GM20431 (cell line): Measurements from ENCODE around the gene MYORG.
"Not testable (repeated sequence)": the region's sequence is repeated elsewhere in the genome, so short reads cannot be mapped to it uniquely, and the experiment has no call there.

Experiments
- in situ Hi-C: fragments of 300-500 bp; cut with MseI, MboI; formaldehyde crosslinking; loops from one replicate; pipeline ENCODE4 v1.15.0; 2020; ENCODE audit warnings: low sequenced_read_pairs; ENCODE audit not compliant: unreplicated experiment

Gene MYORG

DNA sequence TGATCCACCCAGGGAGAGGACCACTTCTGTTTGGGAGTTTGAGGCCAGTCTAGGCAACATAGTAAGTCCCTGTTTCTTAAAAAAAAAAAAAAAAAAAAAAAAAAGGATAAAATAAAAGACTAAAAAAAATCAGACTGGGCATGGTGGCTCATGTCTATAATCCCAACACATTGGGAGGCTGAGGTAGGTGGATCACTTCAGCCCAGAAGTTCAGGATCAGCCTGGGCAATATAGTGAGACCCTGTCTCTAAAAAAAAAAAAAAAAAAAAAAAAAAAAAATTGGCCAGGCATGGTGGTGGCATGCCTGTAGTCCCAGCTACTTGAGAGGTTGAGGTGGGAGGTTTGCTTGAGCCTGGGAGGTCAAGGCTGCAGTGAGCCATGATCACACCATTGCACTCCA, 38.6 kb downstream of the MYORG start:
- in situ Hi-C loops: not testable (repeated sequence)

DNA sequence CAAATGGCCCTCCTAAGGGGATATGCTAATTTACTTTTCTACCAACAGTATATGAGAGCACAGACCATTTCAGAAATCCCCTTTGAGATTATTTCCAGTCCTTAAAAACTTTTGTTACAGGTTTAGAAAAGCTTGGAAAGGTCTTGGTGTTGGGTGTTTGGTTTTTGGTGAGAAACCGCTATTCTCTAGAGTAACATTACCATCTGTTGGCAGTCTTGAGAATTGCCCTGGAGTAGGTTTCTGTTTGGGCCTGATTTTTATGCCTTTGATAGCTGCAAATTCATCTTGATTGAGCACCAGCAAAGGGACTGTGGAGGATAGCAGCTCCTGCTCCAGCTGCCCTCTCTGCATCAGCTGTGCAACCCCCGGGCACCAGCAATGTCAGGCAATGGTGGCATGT, 39.3 kb downstream of the MYORG start:
- in situ Hi-C loops: no loop called here

DNA sequence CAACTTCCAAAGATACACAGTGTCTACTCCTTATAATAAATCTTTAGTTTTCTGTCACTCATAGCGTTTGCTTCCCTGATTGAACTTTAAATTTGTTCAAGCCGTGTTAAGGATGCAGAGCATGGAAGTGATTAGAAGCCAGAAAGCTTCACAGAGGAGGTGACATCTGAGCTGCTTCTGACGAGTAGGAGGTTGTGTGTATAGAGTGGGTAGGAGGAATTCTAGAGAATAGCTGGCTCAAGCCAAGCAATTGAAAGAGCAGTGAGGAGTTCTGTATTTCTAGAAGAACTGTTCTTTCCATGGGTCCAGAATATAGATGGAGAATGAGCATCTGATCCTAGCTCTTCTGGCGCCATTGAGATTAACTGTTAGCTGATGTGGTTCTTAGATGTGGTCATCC, 41.3 kb downstream of the MYORG start:
- in situ Hi-C loops: no loop called here

DNA sequence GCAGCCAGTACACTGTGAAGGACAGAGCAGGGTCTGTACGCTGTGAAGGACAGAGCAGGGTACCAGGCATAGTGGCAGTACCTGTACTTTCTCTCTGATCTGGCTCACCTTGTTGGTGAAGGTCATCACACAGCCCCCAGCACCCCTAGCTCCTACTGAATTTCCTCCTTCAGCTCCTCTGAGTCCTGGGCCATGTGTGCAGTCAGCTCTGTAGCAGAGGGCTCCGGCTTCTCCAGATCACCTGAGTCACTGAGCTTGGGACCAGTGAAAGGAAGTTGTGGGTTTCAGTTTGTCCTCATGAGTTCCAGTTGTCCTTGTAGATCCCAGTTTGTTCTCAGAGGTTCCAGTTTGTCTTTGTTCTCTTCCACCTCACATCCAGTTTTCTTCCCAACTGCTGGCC, 41.8 kb downstream of the MYORG start:
- in situ Hi-C loops: no loop called here

DNA sequence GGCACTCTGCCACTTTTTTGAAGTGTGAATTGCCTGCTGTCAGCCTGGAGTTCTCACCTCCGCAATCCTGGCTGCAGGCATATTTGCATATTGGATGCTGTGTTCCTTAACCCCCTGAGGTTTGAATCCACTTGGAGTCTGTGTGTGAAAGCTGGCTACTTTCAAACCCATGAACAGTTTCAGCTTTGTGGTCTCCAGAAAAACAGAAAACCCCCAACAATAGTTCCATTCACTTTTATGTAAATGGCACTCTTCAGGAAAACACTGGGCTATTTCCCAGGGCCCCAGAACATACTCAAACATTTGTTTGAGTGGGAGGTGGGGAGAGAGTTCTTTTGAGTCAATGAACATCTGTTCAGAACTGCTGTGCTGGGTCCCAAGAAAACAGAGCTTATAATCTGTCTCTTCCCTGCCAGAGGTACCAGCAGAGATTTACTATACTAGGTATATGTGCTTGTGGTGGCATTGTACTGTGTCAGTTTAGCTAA, 42.3 kb downstream of the MYORG start:
- in situ Hi-C loops: no loop called here

DNA sequence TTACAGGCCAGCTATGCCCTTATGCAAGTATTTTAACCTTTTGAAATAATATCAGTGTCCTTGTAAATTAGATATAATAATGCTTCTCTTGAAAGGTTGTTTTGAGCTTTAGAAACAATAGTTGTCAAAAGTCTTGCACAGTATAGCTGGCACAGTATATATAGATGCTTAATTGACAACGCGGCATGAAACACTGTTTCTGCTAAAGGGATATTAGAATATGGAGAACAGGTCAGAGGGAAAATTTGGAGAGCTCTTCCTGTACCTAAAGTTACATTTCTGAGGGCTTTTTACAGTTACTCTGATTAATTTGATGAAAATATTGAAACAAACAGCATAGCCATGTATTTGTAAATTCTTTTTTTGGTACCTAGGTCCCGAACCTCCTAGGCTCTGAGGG, 42.9 kb downstream of the MYORG start:
- in situ Hi-C loops: no loop called here

DNA sequence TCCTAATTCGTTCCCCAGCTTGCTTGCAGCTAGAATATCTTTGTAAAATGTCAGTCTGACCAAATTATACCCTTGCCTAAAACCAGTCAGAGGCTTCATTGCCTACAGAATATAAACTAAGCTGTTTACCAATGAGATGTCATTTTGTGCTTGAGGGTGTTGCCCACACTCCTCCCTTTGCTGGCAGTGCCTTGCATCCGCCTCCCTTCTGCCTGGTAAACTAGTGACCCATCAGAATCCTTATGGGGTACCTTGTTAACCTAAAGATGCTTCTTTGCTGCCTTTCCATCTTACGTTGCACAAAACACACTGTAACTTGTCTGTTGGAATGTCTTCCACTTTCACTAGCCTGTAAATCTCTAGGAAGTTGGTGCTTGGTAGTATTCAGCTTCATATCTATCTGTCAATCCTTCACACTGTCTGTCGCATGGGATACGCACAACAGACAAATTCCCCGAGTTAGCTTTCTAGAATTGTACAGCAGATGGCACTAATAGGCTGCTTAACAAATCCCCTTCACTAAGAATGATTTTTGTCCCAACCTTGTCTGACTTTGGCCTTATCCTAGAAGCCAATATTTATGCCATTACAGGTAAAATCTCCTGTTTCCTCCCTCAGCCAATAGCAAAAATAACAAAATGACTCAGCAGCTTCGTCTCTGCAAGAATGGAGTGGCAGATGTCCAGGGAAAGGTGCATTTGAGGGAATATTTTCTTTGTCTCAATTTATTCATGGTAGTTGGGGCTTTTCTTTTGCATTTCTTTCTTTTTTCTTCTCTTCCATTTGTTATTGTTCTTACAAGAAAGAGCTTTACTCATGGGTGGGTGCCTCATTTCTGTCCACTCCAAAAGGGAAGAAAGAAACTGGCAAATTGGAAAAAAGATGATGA, 44.4 kb downstream of the MYORG start:
- in situ Hi-C loops: no loop called here

DNA sequence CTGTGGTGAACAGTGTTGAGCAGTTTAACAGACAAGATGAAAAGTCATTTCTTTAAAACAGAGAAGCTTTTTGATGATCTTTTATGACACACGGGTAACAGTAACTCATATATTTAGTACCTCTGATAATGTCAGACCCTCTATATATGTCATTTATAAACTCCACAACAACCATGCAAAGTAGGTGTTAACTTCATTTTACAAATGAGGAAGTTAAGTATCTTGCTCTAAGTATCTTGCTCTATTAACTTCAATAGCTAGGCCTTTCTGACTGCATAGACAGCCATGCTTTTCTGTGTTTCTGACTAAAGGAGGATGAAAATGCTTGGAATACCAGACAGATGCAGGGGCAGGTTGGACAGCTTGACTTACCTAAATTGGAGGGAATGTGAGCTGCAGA, 45.5 kb downstream of the MYORG start:
- in situ Hi-C loops: no loop called here

DNA sequence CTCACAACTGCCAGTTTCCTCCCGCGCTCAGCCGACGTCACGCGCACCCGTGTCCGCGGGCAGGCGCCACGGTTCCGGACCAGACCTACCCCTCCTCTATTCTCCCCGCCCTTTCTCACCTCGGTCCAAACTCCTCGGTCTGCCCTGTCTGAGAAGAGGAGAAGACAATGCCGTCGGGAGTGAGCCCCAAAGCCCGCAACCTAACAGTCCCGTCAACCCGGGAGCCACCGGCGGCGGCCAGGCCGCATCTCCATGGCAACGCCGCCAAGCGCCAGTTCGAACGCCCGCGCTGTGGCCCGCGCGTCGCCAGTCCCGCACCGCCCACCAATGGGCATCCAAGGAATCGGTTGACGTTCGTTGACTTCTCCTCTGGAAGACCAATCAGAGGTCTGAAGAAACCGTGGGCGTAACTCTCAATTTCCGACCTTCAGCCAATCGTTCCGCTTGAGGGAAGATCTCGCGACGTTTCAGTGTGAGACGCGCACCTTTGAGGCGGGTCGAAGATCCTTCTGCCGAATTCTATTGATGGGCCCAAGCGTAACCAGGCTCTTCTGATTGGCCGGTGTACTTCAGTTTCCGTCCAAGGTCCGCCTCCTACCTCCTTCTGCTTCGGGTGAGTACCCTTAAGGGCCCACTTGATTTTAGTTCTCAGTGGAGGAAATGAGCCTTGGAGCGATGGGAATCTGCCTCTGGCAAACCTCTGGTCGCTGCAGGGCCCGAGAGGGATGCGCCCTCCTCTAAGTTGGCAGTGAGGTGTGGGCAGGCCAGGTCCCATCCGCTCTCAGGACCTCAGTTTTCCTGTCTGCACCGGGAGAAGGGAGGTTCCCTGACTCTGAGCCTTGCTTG, 47.5 kb downstream of the MYORG start, which contains the start of the genes KIF24 and NUDT2:
TSS of gene KIF24 (minus strand) at position 282 of the 846 bp plus-strand sequence. CDS start 17,922 bp downstream, outside the sequence.
TSS of gene NUDT2 (plus strand) at position 583 of the 846 bp plus-strand sequence. CDS start 9,471 bp downstream, outside the sequence.
- in situ Hi-C loops: no loop called here

DNA sequence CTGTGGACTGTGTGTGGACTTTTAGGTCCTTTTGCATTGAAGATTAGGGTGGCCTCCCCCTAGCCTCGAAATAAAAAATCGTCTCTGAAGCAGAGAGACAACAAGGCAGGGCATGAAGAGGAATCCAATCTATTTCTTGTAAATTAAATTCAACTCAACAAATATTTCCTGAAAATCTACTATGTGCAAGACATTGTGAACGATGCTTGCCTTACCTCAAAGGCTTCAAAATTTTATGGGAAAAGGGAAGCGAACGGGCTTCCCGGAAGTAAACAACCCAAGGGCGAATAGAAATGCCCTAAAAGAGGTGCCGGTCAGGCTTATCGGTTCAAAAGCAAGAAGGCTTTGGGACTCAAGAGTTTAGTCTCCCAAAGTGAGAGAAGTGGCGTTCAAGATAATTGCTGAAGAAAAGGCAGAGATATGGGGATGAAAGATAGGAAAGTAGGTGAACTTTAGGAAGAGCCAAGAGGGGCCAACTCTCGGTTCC, 48.2 kb downstream of the MYORG start:
- in situ Hi-C loops: no loop called here

DNA sequence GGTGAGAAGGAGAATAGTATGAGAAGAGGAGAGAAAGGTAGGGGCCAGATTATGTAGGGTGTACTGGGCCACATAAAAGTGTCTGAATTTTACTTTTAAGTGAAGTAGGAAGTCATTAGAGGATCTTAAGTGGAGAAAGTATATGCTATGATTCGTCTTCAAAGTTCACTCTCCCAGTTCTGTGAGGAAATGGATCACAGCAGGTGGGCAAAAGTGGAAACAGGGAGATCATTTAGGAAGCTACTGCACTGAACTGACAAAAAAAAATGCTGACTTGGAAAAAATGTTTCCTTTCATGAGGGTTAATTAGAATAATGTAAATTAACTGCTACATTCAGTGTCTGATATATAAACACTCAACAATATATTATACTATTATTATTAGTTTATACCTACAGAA, 50.0 kb downstream of the MYORG start:
- in situ Hi-C loops: no loop called here

DNA sequence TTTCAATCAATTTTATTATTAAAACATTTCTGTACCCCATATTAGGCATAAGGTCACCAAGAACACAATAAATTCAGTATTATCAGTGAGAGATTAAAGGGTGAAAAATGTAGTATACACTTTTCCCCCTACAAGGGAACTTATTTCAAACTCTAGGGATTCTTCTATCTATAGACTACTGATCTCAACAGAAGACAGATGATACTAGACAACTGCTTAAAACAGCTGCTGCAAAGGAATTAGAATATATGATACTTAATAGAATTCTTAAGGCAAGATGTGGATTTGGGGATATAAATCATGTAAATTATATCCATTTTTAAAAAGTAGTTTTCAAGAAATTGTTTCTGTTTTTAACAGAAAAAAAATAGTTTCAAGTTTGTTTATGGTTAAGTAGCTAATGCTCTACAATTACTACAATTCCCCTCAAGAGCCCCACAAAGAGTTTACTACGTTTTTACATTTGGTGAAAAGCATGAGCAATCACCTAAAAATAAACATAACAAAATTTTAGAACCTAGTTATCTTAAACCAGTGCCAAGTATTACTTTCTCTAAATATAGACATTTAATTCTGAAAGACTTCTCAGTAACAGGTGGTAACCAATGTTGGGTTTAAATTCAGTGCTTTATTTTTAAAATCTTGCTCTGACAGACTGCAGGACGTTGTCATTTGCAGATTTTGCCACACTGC, 53.7 kb downstream of the MYORG start:
- in situ Hi-C loops: no loop called here

DNA sequence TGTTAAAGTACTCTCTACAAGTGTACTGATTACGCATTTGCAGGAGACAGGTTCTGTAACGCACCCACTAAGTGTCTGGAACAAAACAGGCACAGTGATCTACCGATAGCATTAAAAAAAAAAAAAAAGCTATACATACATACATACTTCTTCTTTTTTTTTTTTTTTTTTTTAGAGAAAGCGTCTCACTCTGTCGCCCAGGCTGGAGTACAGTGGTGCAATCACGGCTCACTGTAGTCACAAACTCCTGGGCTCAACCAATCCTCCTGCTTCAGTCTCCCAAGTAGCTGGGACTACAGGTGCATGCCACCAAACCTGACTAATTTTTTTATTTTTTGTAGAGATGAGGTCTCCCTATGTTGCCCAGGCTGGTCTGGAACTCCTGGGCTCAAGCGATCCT, 55.2 kb downstream of the MYORG start:
- in situ Hi-C loops: no loop called here

DNA sequence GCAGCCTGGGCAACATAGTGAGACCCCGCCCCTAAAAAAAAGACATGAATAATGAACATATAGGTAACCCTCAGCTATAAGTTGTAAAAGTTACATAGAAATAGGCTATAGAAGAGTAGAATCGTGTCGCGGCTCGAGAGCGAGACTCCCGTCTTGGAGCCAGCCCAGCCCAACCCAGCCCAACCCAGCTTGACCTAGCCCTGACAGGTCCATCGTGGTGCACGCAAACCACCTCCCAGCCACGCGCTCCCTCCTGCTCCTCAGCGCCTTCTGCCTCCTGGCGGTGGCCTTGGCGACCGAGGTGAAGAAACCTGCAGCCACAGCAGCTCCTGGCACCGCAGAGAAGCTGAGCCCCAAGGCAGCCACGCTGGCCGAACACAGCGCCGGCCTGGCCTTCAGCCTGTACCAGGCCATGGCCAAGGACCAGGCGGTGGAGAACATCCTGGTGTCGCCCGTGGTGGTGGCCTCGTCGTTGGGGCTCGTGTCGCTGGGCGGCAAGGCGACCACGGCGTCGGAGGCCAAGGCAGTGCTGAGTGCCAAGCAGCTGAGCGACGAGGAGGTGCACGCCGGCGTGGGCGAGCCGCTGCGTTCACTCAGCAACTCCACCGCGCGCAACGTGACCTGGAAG, 58.4 kb downstream of the MYORG start:
- in situ Hi-C loops: no loop called here

DNA sequence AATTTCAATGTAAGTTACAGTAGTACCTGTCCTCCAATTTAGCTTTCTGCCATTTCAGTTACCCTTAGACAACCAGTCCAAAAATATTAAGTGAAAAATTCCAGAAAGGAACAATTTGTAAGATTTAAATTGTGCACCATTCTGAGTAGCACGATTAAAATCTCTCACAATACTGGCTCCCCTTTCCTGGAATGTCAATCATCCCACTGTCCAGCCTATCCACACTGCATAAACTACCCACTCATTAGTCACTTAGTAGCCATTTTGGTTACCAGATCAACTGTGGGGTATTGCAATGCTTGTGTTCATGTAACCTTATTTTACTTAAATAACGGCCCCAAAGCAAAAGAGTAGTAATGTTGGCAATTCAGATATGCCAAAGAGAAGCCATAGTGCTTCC, 59.3 kb downstream of the MYORG start:
- in situ Hi-C loops: no loop called here
